SK-N-SH (cell line): ENCODE measurements around the gene ATOSA. TPM values are rescaled to one million over a fixed set of nuclear protein-coding genes. Genes with fewer than 3 reads are reported as not detected.

ENCODE experiments used
- CTCF ChIA-PET: fragments of 300-600, 350-600 bp; formaldehyde crosslinking; extraction: SDS; loops from one replicate; lab custom pipeline; 2021; lab: Yijun Ruan, JAX
- POLR2A ChIA-PET: fragments of 350-600 bp; sonication (Branson Sonifier 250); formaldehyde crosslinking; extraction: SDS; loops from one replicate; lab custom pipeline; 2020; ENCODE audit warnings: antibody characterized with exemption, inconsistent platforms; lab: Yijun Ruan, JAX
- DNase-seq: peaks from one replicate; pipeline ENCODE4 v3.0.0; 2012
- H2AFZ ChIP-seq: fragments of 200-600 bp; sonication (generic); 2 replicates; pipeline ENCODE4 v1.8.1; 2016; ENCODE audit warnings: antibody characterized with exemption, mild to moderate bottlenecking, low read depth
- H3F3A ChIP-seq: fragments of 200-600 bp; sonication (generic); replicated peaks from 2 replicates; pipeline ENCODE3; 2016; ENCODE audit warnings: antibody characterized with exemption, mild to moderate bottlenecking; ENCODE audit not compliant: insufficient read depth
- H3K27ac ChIP-seq, 2 experiments: fragments of 200-500 bp in 1 of 2; fragments of 200-600 bp in 1 of 2; sonication (Bioruptor generic) in 1 of 2; sonication (generic), shearing (Covaris generic) in 1 of 2; 2 replicates each; pipeline versions ENCODE4 v1.5.1 to v1.6.1; 2014 to 2016; ENCODE audit warnings: low read depth in 2 of 2, inconsistent platforms in 1 of 2, low read length in 1 of 2, mild to moderate bottlenecking in 1 of 2, mixed read lengths in 1 of 2
- H3K27me3 ChIP-seq: fragments of 200-600 bp; sonication (generic), shearing (Covaris generic); 2 replicates; pipeline ENCODE4 v1.6.1; 2016; ENCODE audit warnings: mixed run types; ENCODE audit not compliant: insufficient read depth
- H3K36me3 ChIP-seq, 2 experiments: fragments of 200-500 bp in 1 of 2; fragments of 200-600 bp in 1 of 2; sonication (Bioruptor generic) in 1 of 2; sonication (generic) in 1 of 2; replicated peaks in 1 of 2; 2 replicates each; pipeline versions ENCODE3 to v1.5.1; 2014 to 2016; ENCODE audit warnings: low read length in 1 of 2, mild to moderate bottlenecking in 1 of 2; ENCODE audit not compliant: insufficient read depth in 2 of 2, control insufficient read depth in 1 of 2
- H3K4me1 ChIP-seq, 2 experiments: fragments of 200-500 bp in 1 of 2; fragments of 200-600 bp in 1 of 2; sonication (Bioruptor generic) in 1 of 2; sonication (generic), shearing (Covaris generic) in 1 of 2; 2 replicates each; pipeline versions ENCODE4 v1.5.1 to v1.6.1; 2014 to 2016; ENCODE audit warnings: low read depth in 1 of 2, low read length in 1 of 2, mixed run types in 1 of 2; ENCODE audit not compliant: insufficient read depth in 2 of 2, control insufficient read depth in 1 of 2
- H3K4me2 ChIP-seq: fragments of 200-600 bp; sonication (generic), shearing (Covaris generic); 2 replicates; pipeline ENCODE4 v1.6.1; 2017; ENCODE audit warnings: mixed run types
- H3K4me3 ChIP-seq, 2 experiments: fragments of 200-500 bp in 1 of 2; fragments of 200-600 bp in 1 of 2; sonication (Bioruptor generic) in 1 of 2; sonication (generic), shearing (Covaris generic) in 1 of 2; 2 replicates each; pipeline versions ENCODE4 v1.5.1 to v1.8.1; 2014 to 2016; ENCODE audit warnings: low read depth in 2 of 2, inconsistent platforms in 1 of 2, low read length in 1 of 2, mild to moderate bottlenecking in 1 of 2, mixed read lengths in 1 of 2, moderate library complexity in 1 of 2
- H3K79me2 ChIP-seq: fragments of 200-600 bp; sonication (generic); 2 replicates; pipeline ENCODE4 v1.8.1; 2017; ENCODE audit warnings: mild to moderate bottlenecking; ENCODE audit not compliant: insufficient read depth
- H3K9ac ChIP-seq: fragments of 200-600 bp; sonication (generic); 2 replicates; pipeline ENCODE4 v1.6.1; 2017; ENCODE audit warnings: mixed run types
- H3K9me2 ChIP-seq: fragments of 200-600 bp; sonication (generic); 2 replicates; pipeline ENCODE4 v1.6.1; 2017; ENCODE audit warnings: mixed run types
- H3K9me3 ChIP-seq: fragments of 200-600 bp; sonication (generic); 2 replicates; pipeline ENCODE4 v1.6.1; 2017; ENCODE audit warnings: mixed run types, mild to moderate bottlenecking, moderate library complexity
- H4K20me1 ChIP-seq: fragments of 200-600 bp; sonication (generic); 2 replicates; pipeline ENCODE4 v1.6.1; 2017; ENCODE audit warnings: mild to moderate bottlenecking, mixed run types; ENCODE audit not compliant: insufficient read depth
- ELF1 ChIP-seq: IDR thresholded peaks from 2 replicates; pipeline ENCODE4 v1.4.0; 2012
- FOSL2 ChIP-seq: IDR thresholded peaks from 2 replicates; pipeline ENCODE4 v1.4.0; 2012; ENCODE audit warnings: low read depth, mild to moderate bottlenecking, moderate library complexity, borderline replicate concordance
- FOXJ3 ChIP-seq: sonication (generic); formaldehyde crosslinking; IDR thresholded peaks from 2 replicates; pipeline ENCODE4 v1.5.1; 2020; ENCODE audit warnings: mild to moderate bottlenecking, missing genetic modification reagents
- SMC3 ChIP-seq: IDR thresholded peaks from 2 replicates; pipeline ENCODE4 v1.6.1; 2012; ENCODE audit warnings: low read depth, low read length, improper control_type of control experiment
- WGBS: methylation state at CpG from one replicate; pipeline ENCODE4 v1.1.6; 2017; ENCODE audit warnings: low lambda C conversion rate; 5-methylcytosine and 5-hydroxymethylcytosine counted together
- polyA plus RNA-seq, 3 experiments: library from polyadenylated mRNA; depleted of rRNA; stranded (reverse); fragments of >200 nt; gene quantifications; 2 replicates each; pipeline ENCODE4 v1.2.3, GENCODE V29; 2012
- TF ChIP-seq, protein P1 (sequence below): IDR thresholded peaks from 2 replicates; pipeline ENCODE4 v1.4.0; 2012; ENCODE audit warnings: low read depth, borderline replicate concordance
- TF ChIP-seq, protein P2 (sequence below): fragments of 200-600 bp; sonication (generic); IDR thresholded peaks from 2 replicates; pipeline ENCODE4 v1.6.1; 2017; ENCODE audit warnings: antibody characterized with exemption, mild to moderate bottlenecking, moderate library complexity
- TF ChIP-seq, protein P3 (sequence below): fragments of 150-350 bp; IDR thresholded peaks from 2 replicates; pipeline ENCODE4 v1.6.1; 2017; ENCODE audit warnings: antibody characterized with exemption, low read length, low read depth, borderline replicate concordance

ATOSA gene
- polyA plus RNA-seq, 1 of the 3 experiments (the other 2 are of a cell fraction), result 7.4 TPM

DNA sequence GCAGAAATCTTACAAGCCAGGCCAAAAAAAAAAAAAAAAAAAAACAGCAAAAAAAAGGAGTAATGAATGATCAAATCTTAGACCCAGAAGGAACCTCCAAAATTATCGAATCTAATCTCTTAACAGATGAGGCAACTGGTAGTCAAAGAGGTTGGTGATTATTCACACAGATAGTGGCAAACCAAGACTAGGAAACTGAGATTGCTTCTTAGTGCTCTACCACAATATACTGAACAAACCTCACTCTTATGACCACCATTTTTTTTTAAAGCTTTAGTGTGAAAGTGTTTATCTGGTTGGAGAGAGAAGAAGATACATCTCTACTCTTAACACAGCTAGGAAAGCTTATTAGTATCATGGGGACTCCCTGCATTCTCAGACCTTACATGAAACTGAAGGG is 17.3 kb downstream of the ATOSA start:
- Histone ChIP-seq H3K9ac (no peak overlapping the region), H3K4me1 (peaks cover 0 to 7% of the 10 kb centered on the region in 2 experiments; a peak in 3 of 4 replicates), H2AFZ (no peak overlapping the region), H3K9me3 (no peaks in the 10 kb centered on the region), H4K20me1 (no peaks in the 10 kb centered on the region), H3K36me3 (peaks cover 21 to 30% of the 10 kb centered on the region in 2 experiments), H3K4me3 (no peak overlapping the region), H3K9me2 (no peaks in the 10 kb centered on the region), H3F3A (peaks cover 7% of the 10 kb centered on the region), H3K27me3 (no peaks in the 10 kb centered on the region), H3K79me2 (no peaks in the 10 kb centered on the region), H3K4me2 (no peak overlapping the region), H3K27ac (no peak overlapping the region)
- 88% methylated on average over 1 of the region's 1 CpG for WGBS
- ChIA-PET CTCF (interaction anchor here (1.0 kb wide), 1 partner anchor 9 kb away, joined by 4 read pairs; no protein-coding TSS in a partner anchor), POLR2A (no interaction called here)
- DNase-seq, result no peak
- TF ChIP-seq FOSL2 (no peak), SMC3 (no peak), FOXJ3 (CRISPR knock-in tag) (no peak), ELF1 (no peak)
- TF ChIP-seq, protein P1, sequence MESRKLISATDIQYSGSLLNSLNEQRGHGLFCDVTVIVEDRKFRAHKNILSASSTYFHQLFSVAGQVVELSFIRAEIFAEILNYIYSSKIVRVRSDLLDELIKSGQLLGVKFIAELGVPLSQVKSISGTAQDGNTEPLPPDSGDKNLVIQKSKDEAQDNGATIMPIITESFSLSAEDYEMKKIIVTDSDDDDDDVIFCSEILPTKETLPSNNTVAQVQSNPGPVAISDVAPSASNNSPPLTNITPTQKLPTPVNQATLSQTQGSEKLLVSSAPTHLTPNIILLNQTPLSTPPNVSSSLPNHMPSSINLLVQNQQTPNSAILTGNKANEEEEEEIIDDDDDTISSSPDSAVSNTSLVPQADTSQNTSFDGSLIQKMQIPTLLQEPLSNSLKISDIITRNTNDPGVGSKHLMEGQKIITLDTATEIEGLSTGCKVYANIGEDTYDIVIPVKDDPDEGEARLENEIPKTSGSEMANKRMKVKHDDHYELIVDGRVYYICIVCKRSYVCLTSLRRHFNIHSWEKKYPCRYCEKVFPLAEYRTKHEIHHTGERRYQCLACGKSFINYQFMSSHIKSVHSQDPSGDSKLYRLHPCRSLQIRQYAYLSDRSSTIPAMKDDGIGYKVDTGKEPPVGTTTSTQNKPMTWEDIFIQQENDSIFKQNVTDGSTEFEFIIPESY, result no peak
- TF ChIP-seq, protein P2, sequence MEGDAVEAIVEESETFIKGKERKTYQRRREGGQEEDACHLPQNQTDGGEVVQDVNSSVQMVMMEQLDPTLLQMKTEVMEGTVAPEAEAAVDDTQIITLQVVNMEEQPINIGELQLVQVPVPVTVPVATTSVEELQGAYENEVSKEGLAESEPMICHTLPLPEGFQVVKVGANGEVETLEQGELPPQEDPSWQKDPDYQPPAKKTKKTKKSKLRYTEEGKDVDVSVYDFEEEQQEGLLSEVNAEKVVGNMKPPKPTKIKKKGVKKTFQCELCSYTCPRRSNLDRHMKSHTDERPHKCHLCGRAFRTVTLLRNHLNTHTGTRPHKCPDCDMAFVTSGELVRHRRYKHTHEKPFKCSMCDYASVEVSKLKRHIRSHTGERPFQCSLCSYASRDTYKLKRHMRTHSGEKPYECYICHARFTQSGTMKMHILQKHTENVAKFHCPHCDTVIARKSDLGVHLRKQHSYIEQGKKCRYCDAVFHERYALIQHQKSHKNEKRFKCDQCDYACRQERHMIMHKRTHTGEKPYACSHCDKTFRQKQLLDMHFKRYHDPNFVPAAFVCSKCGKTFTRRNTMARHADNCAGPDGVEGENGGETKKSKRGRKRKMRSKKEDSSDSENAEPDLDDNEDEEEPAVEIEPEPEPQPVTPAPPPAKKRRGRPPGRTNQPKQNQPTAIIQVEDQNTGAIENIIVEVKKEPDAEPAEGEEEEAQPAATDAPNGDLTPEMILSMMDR, result no peak

DNA sequence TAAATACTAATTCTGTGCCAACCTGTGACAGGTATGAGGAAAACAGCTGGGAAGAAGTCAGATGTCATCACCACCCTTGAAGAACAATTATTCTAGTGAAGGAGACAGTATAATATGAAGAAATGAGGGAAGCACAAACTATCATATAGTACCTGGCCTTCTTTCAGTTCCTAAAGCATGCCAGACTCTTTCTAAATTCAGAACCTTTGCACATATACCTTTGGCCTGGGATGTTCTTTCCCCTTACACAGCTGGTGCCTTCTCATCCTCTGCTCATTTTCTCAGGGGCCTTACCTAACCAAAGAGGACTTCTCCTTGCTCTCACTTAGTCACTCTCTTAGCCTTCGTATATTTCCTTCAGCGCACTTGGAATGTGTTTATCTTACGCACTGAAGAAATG is 19.0 kb downstream of the ATOSA start:
- no peaks in the 10 kb centered on the region for H3K79me2 ChIP-seq
- no peaks in the 10 kb centered on the region for H3K27me3 ChIP-seq
- H3K4me1 ChIP-seq, result peaks cover 0 to 7% of the 10 kb centered on the region in 2 experiments; a peak in 3 of 4 replicates
- no peaks in the 10 kb centered on the region for H3K9me2 ChIP-seq
- POLR2A ChIA-PET, result interaction anchor here (0.6 kb wide), 1 partner anchor 85 kb away, joined by 3 read pairs; no protein-coding TSS in a partner anchor
- no peak overlapping the region for H3K4me3 ChIP-seq
- no peak for DNase-seq
- no peak overlapping the region; a peak in 1 of 4 replicates for H3K27ac ChIP-seq
- CTCF ChIA-PET, result interaction anchor here (1.3 kb wide), 1 partner anchor 13 kb away, joined by 3 read pairs; no protein-coding TSS in a partner anchor
- H3K36me3 ChIP-seq, result peaks cover 11 to 17% of the 10 kb centered on the region in 2 experiments
- no peak overlapping the region for H3K9ac ChIP-seq
- no peaks in the 10 kb centered on the region for H4K20me1 ChIP-seq
- no peak overlapping the region for H3K4me2 ChIP-seq
- H3F3A ChIP-seq, result peaks cover 7% of the 10 kb centered on the region
- no peaks in the 10 kb centered on the region for H3K9me3 ChIP-seq
- no peak overlapping the region for H2AFZ ChIP-seq
- TF ChIP-seq, protein P3, sequence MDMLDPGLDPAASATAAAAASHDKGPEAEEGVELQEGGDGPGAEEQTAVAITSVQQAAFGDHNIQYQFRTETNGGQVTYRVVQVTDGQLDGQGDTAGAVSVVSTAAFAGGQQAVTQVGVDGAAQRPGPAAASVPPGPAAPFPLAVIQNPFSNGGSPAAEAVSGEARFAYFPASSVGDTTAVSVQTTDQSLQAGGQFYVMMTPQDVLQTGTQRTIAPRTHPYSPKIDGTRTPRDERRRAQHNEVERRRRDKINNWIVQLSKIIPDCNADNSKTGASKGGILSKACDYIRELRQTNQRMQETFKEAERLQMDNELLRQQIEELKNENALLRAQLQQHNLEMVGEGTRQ, result no peak
- 95% methylated on average over 3 of the region's 3 CpGs for WGBS
